ENCODE data around the gene CR2.
"Not testable (repeated sequence)": the region's sequence is repeated elsewhere in the genome, so short reads cannot be mapped to it uniquely, and the experiment has no call there.

The CR2 gene

GRCh38 chr1:207504438-207504837 lies 50.3 kb downstream of the CR2 start:
- no peak for DNase-seq (ENCODE audit: low spot score)

GRCh38 chr1:207510444-207510843 lies 56.3 kb downstream of the CR2 start:
- no peak for DNase-seq (ENCODE audit: low spot score)

- no peak for DNase-seq (ENCODE audit: low spot score)
These were observed 60.8 kb downstream of the CR2 start for GRCh38 chr1:207514890-207515289.

GRCh38 chr1:207516729-207517128 lies 62.6 kb downstream of the CR2 start:
- DNase-seq (ENCODE audit: low spot score) = no peak

- DNase-seq (ENCODE audit: low spot score) = no peak
These were observed 64.6 kb downstream of the CR2 start for GRCh38 chr1:207518608-207519236.

- DNase-seq (ENCODE audit: low spot score) = no peak
These were observed 65.6 kb downstream of the CR2 start for GRCh38 chr1:207519505-207520399.

- not testable (repeated sequence) for DNase-seq (ENCODE audit: low spot score)
These were observed 66.5 kb downstream of the CR2 start for GRCh38 chr1:207520400-207521345.

- DNase-seq (ENCODE audit: low spot score) = not testable (repeated sequence)
These were observed 71.1 kb downstream of the CR2 start for GRCh38 chr1:207525239-207525638.

GRCh38 chr1:207528401-207528800 lies 74.3 kb downstream of the CR2 start:
- DNase-seq (ENCODE audit: low spot score) = not testable (repeated sequence)

GRCh38 chr1:207536263-207536662 lies 82.1 kb downstream of the CR2 start:
- DNase-seq (ENCODE audit: low spot score) = not testable (repeated sequence)
